GM19455 (cell line): Measurements from ENCODE around the gene ZHX3.

ENCODE experiments used
- ATAC-seq: cut with Tn5 transposase; IDR thresholded peaks from one replicate; pipeline ENCODE4 v1.9.1; 2021; ENCODE audit not compliant: unreplicated experiment

ZHX3 gene

GRCh38 chr20:41173791-41174341 lies 143.7 kb downstream of the ZHX3 start:
- ATAC-seq: no peak

GRCh38 chr20:41173161-41173721 lies 144.3 kb downstream of the ZHX3 start:
- no peak for ATAC-seq

GRCh38 chr20:41172296-41173140 lies 145.0 kb downstream of the ZHX3 start:
- no peak for ATAC-seq

GRCh38 chr20:41171736-41172295 lies 145.7 kb downstream of the ZHX3 start:
- no peak for ATAC-seq

GRCh38 chr20:41170386-41171105 lies 147.0 kb downstream of the ZHX3 start:
- ATAC-seq: no peak

- ATAC-seq: no peak
Observed at GRCh38 chr20:41169791-41170351, 147.7 kb downstream of the ZHX3 start.

- ATAC-seq: no peak
Observed at GRCh38 chr20:41169162-41169690, 148.3 kb downstream of the ZHX3 start.

GRCh38 chr20:41168281-41169161 lies 149.0 kb downstream of the ZHX3 start:
- no peak for ATAC-seq

- no peak for ATAC-seq
Observed at GRCh38 chr20:41167481-41168253, 149.9 kb downstream of the ZHX3 start.

GRCh38 chr20:41167118-41167470 lies 150.4 kb downstream of the ZHX3 start:
- no peak for ATAC-seq

- ATAC-seq: no peak
Observed at GRCh38 chr20:41166201-41167117, 151.1 kb downstream of the ZHX3 start.

- ATAC-seq: no peak
Observed at GRCh38 chr20:41165001-41165882, 152.3 kb downstream of the ZHX3 start.

- ATAC-seq: no peak
Observed at GRCh38 chr20:41163821-41164220, 153.7 kb downstream of the ZHX3 start.

- no peak for ATAC-seq
Observed at GRCh38 chr20:41162396-41162795, 155.1 kb downstream of the ZHX3 start.

GRCh38 chr20:41161886-41162285 lies 155.6 kb downstream of the ZHX3 start:
- ATAC-seq: no peak

GRCh38 chr20:41160686-41161085 lies 156.8 kb downstream of the ZHX3 start:
- no peak for ATAC-seq

- no peak for ATAC-seq
Observed at GRCh38 chr20:41159547-41159946, 158.0 kb downstream of the ZHX3 start.
